DOHH2 (cell line): ENCODE measurements around the gene PURB.

Experiments
- CTCF ChIP-seq: fragments of 200-600 bp; sonication (generic); IDR thresholded peaks from one replicate; pipeline ENCODE4 v1.5.1; 2014; ENCODE audit warnings: antibody characterized with exemption, mild to moderate bottlenecking, low read depth, low read length; ENCODE audit not compliant: poor library complexity, severe bottlenecking
- EZH2phosphoT487 ChIP-seq: fragments of 200-600 bp; sonication (generic); IDR thresholded peaks from 2 replicates; pipeline ENCODE4 v1.6.1; 2017; ENCODE audit warnings: borderline replicate concordance, mild to moderate bottlenecking, antibody characterized with exemption, low read length, moderate library complexity, mixed read lengths

- TF ChIP-seq CTCF, result no peak
- TF ChIP-seq EZH2phosphoT487, result no peak
These were observed 6.5 kb upstream of the PURB start for GRCh38 chr7:44891791-44892190.
